NT2/D1 (cell line): ENCODE results near the gene GDPGP1.

Experiments
- SUZ12 ChIP-seq: IDR thresholded peaks from 2 replicates; pipeline ENCODE4 v1.6.1; 2011; ENCODE audit not compliant: insufficient read length, insufficient read depth; ENCODE audit errors: extremely low read depth
- YY1 ChIP-seq: IDR thresholded peaks from 2 replicates; pipeline ENCODE4 v1.6.1; 2011; ENCODE audit not compliant: insufficient read length, insufficient read depth
- ZNF274 ChIP-seq: IDR thresholded peaks from 2 replicates; pipeline ENCODE4 v1.6.1; 2011; ENCODE audit warnings: mild to moderate bottlenecking, low read depth, low read length

GRCh38 chr15:90201944-90202375 lies 32.0 kb upstream of the GDPGP1 start:
- TF ChIP-seq YY1 (no peak), ZNF274 (no peak), SUZ12 (no peak)
